DND-41 (cell line): Measurements from ENCODE around the gene CHCT1.

Experiments used
- ATAC-seq: fragments of 200-7000 bp; cut with Tn5 transposase; 3 replicates; pipeline ENCODE4 v1.9.1; 2021; ENCODE audit warnings: low read depth; ENCODE audit not compliant: insufficient read depth
- DNase-seq: peaks from one replicate; pipeline ENCODE4 v3.0.0-alpha.2; 2020
- H2AFZ ChIP-seq: 2 replicates; pipeline ENCODE4 v1.6.0; 2012; ENCODE audit warnings: low read depth, low read length
- H3K27ac ChIP-seq: 2 replicates; pipeline ENCODE4 v1.5.1; 2012; ENCODE audit warnings: low read length, inconsistent platforms
- H3K27me3 ChIP-seq: fragments of 200-600 bp; sonication (generic); 2 replicates; pipeline ENCODE4 v1.6.0; 2012; ENCODE audit warnings: low read length, mild to moderate bottlenecking, inconsistent platforms; ENCODE audit not compliant: insufficient read depth, poor library complexity
- H3K36me3 ChIP-seq: 2 replicates; pipeline ENCODE4 v1.5.1; 2012; ENCODE audit warnings: low read length, inconsistent platforms; ENCODE audit not compliant: insufficient read depth
- H3K4me1 ChIP-seq: 2 replicates; pipeline ENCODE4 v1.5.1; 2012; ENCODE audit warnings: mild to moderate bottlenecking, low read length; ENCODE audit not compliant: insufficient read depth
- H3K4me2 ChIP-seq: 2 replicates; pipeline ENCODE4 v1.6.0; 2012; ENCODE audit warnings: mild to moderate bottlenecking, moderate library complexity, low read length, inconsistent platforms; ENCODE audit not compliant: insufficient read depth
- H3K4me3 ChIP-seq, 2 experiments: fragments of 200-600 bp in 1 of 2; shearing (Covaris generic) in 1 of 2; 2 replicates each; pipeline ENCODE4 v1.5.1; 2012 to 2016; ENCODE audit warnings: inconsistent platforms in 2 of 2, low read length in 2 of 2, mild to moderate bottlenecking in 2 of 2, low read depth in 1 of 2, moderate library complexity in 1 of 2
- H3K79me2 ChIP-seq: 2 replicates; pipeline ENCODE4 v1.6.0; 2012; ENCODE audit warnings: low read length, inconsistent platforms; ENCODE audit not compliant: insufficient read depth
- H3K9ac ChIP-seq: 2 replicates; pipeline ENCODE4 v1.6.0; 2012; ENCODE audit warnings: low read depth, mild to moderate bottlenecking, inconsistent platforms, low read length, moderate library complexity
- H3K9me3 ChIP-seq: 2 replicates; pipeline ENCODE4 v1.5.1; 2012; ENCODE audit warnings: low read length, moderate library complexity, mild to moderate bottlenecking, inconsistent platforms; ENCODE audit not compliant: insufficient read depth, severe bottlenecking
- H4K20me1 ChIP-seq: 2 replicates; pipeline ENCODE4 v1.6.0; 2012; ENCODE audit warnings: low read length; ENCODE audit not compliant: insufficient read depth
- EZH2 ChIP-seq: IDR thresholded peaks from 3 replicates; pipeline ENCODE4 v1.6.1; 2012; ENCODE audit warnings: borderline replicate concordance, low read depth, mild to moderate bottlenecking, moderate library complexity, low read length, inconsistent platforms; ENCODE audit not compliant: severe bottlenecking
- TF ChIP-seq, protein P1 (sequence below): IDR thresholded peaks from 2 replicates; pipeline ENCODE4 v1.5.1; 2012; ENCODE audit warnings: borderline replicate concordance, low read length, moderate library complexity, mild to moderate bottlenecking; ENCODE audit not compliant: poor library complexity, severe bottlenecking; ENCODE audit errors: extremely low read depth

CHCT1 gene

DNA sequence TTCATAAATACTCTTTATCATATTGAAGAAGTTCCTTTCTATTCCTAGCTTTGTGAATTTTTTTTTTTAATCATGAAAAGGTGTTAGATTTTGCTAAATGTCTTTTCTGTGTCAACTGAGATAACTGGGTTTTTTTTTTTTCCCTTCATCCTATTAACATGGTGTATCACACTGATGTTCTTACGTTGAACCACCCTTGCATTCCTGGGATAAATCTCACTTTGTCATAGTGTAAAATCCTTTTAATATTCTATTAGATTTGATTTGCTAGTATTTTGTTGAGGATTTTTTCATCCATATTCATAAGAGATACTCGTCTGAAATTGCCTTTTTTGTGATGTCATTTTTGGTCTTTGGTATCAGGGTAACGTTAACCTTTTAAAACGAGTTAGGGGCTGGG is 49.2 kb downstream of the CHCT1 start:
- Histone ChIP-seq H3K27me3 (no peaks in the 10 kb centered on the region), H3K4me1 (peaks cover 15% of the 10 kb centered on the region; the same call in 1 of the 2 replicates), H4K20me1 (no peaks in the 10 kb centered on the region), H2AFZ (no peak overlapping the region), H3K4me3 (no peak overlapping the region), H3K9ac (no peak overlapping the region), H3K27ac (no peak overlapping the region), H3K4me2 (no peak overlapping the region), H3K9me3 (no peaks in the 10 kb centered on the region), H3K36me3 (peaks cover 39% of the 10 kb centered on the region), H3K79me2 (no peaks in the 10 kb centered on the region)
- TF ChIP-seq EZH2, result no peak
- TF ChIP-seq, protein P1, sequence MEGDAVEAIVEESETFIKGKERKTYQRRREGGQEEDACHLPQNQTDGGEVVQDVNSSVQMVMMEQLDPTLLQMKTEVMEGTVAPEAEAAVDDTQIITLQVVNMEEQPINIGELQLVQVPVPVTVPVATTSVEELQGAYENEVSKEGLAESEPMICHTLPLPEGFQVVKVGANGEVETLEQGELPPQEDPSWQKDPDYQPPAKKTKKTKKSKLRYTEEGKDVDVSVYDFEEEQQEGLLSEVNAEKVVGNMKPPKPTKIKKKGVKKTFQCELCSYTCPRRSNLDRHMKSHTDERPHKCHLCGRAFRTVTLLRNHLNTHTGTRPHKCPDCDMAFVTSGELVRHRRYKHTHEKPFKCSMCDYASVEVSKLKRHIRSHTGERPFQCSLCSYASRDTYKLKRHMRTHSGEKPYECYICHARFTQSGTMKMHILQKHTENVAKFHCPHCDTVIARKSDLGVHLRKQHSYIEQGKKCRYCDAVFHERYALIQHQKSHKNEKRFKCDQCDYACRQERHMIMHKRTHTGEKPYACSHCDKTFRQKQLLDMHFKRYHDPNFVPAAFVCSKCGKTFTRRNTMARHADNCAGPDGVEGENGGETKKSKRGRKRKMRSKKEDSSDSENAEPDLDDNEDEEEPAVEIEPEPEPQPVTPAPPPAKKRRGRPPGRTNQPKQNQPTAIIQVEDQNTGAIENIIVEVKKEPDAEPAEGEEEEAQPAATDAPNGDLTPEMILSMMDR, result no peak
- no peak for ATAC-seq
- DNase-seq, result no peak

DNA sequence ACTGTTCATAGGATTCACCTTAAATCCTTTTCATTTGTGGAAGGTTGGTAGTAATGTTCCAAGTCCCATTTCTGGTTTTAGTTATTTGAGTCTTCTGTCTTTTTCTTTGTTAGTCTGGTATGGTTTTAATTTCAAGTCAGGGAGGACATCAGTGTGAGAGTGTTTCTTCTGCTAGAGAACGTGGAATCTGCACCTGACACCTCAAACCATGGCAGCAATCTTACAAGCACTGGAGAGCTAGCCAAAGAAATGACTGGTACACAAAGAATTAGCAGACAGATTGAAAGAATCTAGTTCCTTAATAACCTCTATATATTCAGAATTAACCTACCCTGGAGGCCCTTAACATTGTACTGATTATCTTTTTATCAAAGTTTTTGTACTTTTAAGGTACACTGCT is 50.2 kb downstream of the CHCT1 start:
- H3K36me3 ChIP-seq, result peaks cover 42% of the 10 kb centered on the region
- H2AFZ ChIP-seq, result no peak overlapping the region
- H3K4me3 ChIP-seq, result no peak overlapping the region
- no peak overlapping the region for H3K9ac ChIP-seq
- no peaks in the 10 kb centered on the region for H3K79me2 ChIP-seq
- no peaks in the 10 kb centered on the region for H4K20me1 ChIP-seq
- peaks cover 15% of the 10 kb centered on the region; the same call in 1 of the 2 replicates for H3K4me1 ChIP-seq
- no peak overlapping the region for H3K4me2 ChIP-seq
- H3K9me3 ChIP-seq, result no peaks in the 10 kb centered on the region
- TF ChIP-seq, protein P1, result no peak
- TF ChIP-seq EZH2, result no peak
- H3K27me3 ChIP-seq, result no peaks in the 10 kb centered on the region
- DNase-seq, result no peak
- no peak overlapping the region for H3K27ac ChIP-seq
- no peak for ATAC-seq

DNA sequence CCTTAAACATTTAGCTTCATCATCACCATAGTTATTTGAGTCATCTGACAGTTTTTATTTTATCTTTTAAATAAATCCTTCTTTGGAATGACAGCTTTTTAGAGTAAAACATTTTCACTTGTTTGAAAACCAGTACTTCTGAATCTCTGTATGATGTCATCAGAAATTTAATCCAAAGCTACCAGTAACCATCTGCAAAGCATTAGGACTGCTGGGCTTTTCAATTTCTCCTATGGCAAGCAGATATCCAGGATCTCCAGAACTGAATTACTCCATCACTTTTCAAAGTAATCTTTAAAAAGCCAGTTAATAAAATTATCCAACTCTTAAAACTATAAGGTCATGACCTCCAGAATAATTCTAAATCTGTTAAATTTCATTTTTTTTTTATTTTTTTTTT is 51.5 kb downstream of the CHCT1 start:
- H3K4me3 ChIP-seq, result no peak overlapping the region
- no peak for ATAC-seq

More for the DNA sequence above, 51.5 kb downstream of the CHCT1 start:
- peaks cover 41% of the 10 kb centered on the region for H3K36me3 ChIP-seq
- DNase-seq, result no peak
- H3K79me2 ChIP-seq, result no peaks in the 10 kb centered on the region
- H4K20me1 ChIP-seq, result no peaks in the 10 kb centered on the region
- H3K27me3 ChIP-seq, result no peaks in the 10 kb centered on the region
- no peak overlapping the region for H3K9ac ChIP-seq
- H3K9me3 ChIP-seq, result no peaks in the 10 kb centered on the region
- H3K27ac ChIP-seq, result no peak overlapping the region
- no peak overlapping the region for H2AFZ ChIP-seq
- TF ChIP-seq, protein P1, result no peak
- no peak for TF ChIP-seq EZH2
- peaks cover 15% of the 10 kb centered on the region; the same call in 1 of the 2 replicates for H3K4me1 ChIP-seq
- no peak overlapping the region for H3K4me2 ChIP-seq
